ENCODE results near the gene SFXN3.

The SFXN3 gene

DNA sequence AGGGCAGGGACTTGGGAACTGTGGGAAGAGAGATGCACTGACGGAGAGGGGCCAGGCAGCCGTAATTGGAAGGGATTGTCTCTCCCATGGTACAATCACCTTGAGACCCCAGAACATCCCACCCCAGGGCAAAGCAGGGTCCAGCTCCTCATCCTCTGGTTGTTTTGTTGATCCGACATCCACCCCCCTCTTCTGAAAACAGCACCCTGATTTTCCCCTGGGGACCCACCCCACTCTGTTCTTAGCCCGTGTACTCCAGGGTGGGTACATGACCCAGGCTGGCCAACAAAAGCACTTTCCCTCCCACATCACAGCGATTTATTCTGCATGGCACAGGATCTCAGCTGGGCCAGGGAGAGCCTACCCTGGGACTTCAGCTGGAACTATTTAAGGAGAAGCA is 14.2 kb upstream of the SFXN3 start:
- Mint-ChIP-seq H3K27me3 (ENCODE audit: low read depth) (peaks cover 30% of the 10 kb centered on the region), H3K4me1 (ENCODE audit: low read depth) (peaks cover 16% of the 10 kb centered on the region), H3K27ac (no peak overlapping the region), H3K9me3 (no peaks in the 10 kb centered on the region), H3K4me3 (no peak overlapping the region), H3K36me3 (ENCODE audit: low read depth) (no peaks in the 10 kb centered on the region)
- no peak for DNase-seq (ENCODE audit: low spot score)

DNA sequence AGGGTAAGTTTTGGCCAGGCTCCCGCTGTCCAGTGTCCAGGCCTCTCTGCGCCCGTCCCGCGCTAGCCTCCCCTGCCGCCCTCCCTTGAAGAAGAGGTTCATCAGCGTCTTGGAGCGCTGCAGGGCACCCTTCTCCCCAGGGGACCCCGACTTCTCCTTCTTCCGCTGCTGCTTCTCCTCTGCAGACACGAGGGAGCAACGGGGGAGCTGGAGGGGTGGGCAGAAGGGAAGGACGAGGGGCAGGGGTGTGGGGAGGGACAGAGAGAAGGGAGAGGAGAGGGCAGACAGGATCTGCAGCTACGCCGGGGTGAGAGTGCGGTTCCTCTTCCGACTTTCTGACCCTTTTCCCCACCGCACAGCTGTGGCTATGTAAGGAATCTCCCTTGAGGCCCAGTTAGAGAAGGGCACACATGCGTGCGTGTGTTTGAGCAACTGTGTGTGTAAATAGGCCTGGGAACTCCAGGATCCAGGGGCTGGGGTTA is 12.9 kb upstream of the SFXN3 start:
- Mint-ChIP-seq H3K27ac (no peak overlapping the region), H3K9me3 (no peaks in the 10 kb centered on the region), H3K4me1 (ENCODE audit: low read depth) (peaks cover 11% of the 10 kb centered on the region), H3K27me3 (ENCODE audit: low read depth) (peaks cover 30% of the 10 kb centered on the region), H3K4me3 (no peak overlapping the region), H3K36me3 (ENCODE audit: low read depth) (no peaks in the 10 kb centered on the region)
- no peak for DNase-seq (ENCODE audit: low spot score)

DNA sequence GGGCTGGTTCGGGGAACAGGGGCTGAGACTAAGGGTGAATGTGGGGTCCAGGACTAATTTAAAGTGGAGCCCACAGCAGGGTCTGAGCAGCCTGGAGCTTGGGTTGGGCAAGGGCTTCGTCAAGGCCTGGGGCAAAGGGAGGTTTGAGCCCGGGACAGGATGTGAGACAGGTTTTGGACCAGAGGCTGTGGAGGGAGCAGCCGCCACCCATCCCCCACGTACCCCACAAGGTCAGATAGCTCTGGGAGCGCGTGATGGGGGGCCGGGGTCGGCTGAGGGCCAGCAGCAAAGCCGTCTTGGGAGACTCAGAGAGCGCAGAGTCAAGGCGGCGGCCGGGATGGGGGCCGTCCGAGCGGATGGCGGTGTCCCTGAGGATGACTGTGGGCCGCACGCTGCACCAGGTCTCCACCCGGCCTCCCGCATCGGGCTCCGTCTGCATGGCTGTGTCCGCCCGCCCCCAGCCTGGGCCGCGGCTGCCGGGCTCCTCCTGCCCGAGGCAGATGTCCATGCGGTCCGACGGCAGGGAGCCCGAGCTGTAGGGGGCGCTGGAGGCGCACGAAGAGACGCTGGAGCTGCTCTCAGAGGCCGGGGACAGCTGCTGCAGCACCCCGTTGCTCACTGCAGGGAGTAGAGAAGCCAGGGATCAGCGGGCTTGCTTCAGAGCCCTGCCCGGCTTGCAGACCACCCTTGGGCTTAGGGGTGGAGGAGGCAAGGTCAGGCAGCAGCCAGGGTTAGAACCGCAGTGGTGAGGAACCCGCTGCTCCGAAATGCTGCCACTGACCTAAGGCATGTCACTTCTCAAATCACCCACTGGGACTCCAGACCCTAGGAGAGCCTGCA is 12.2 kb upstream of the SFXN3 start:
- Mint-ChIP-seq H3K4me1 (ENCODE audit: low read depth) (peaks cover 9% of the 10 kb centered on the region), H3K27ac (no peak overlapping the region), H3K36me3 (ENCODE audit: low read depth) (no peaks in the 10 kb centered on the region)

DNA sequence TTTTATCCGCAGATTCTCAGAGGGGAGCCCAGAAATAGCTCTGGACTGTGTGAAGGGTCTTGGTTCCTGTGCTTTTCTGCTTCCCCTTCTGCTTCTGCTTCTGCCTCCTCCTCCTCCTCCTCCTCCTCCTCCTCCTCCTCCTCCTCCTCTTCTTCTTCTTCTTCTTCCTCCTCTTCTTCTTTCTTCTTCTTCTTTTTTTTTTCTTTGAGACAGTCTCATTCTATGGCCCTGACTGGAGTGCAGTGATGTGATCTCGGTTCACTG is 11.7 kb upstream of the SFXN3 start:
- Mint-ChIP-seq H3K4me1 (ENCODE audit: low read depth) (peaks cover 6% of the 10 kb centered on the region), H3K27me3 (ENCODE audit: low read depth) (peaks cover 30% of the 10 kb centered on the region), H3K27ac (no peak overlapping the region), H3K4me3 (no peak overlapping the region), H3K36me3 (ENCODE audit: low read depth) (no peaks in the 10 kb centered on the region), H3K9me3 (no peaks in the 10 kb centered on the region)
- no peak for DNase-seq (ENCODE audit: low spot score)

More for the DNA sequence above, 12.2 kb upstream of the SFXN3 start:
- H3K4me3 Mint-ChIP-seq: no peak overlapping the region
- peak; percentile 81 for DNase-seq (ENCODE audit: low spot score)
- H3K9me3 Mint-ChIP-seq: no peaks in the 10 kb centered on the region
- peaks cover 30% of the 10 kb centered on the region for H3K27me3 Mint-ChIP-seq (ENCODE audit: low read depth)

DNA sequence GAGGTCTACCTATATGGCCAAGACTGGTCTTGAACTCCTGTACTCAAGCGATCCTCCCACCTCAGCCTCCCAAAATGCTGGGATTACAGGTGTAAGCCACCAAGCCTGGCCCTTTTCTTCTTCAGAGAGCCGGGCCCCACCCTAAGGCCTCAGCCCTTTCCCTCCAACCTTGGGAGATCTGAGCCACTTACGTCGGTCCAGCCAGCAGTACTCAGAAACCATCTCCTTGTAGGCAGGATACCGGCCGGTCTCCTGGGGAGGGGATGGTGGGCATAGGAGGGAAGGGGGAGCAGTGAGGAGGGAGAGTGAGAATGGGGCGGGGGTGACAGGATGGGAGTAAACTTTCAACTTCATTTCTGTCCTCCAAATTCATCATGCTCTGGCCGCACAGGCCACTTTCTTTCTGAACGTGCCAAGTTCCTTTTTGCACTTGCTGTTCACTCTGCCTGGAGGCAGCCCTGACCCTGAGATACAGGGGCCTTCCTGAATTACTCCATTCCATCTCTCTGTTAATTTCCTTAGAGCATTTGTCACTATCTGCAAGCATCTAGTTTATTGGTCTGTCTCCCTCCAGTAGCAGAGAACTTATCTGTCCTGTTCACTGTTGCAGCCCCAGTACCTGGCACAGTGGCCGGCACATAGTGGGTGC is 10.5 kb upstream of the SFXN3 start:
- H3K36me3 Mint-ChIP-seq (ENCODE audit: low read depth): no peaks in the 10 kb centered on the region
- no peaks in the 10 kb centered on the region for H3K9me3 Mint-ChIP-seq
- H3K27me3 Mint-ChIP-seq (ENCODE audit: low read depth): peaks cover 30% of the 10 kb centered on the region
- no peak overlapping the region for H3K27ac Mint-ChIP-seq
- no peak overlapping the region for H3K4me3 Mint-ChIP-seq
- peaks cover 4% of the 10 kb centered on the region for H3K4me1 Mint-ChIP-seq (ENCODE audit: low read depth)
- DNase-seq (ENCODE audit: low spot score): no peak

DNA sequence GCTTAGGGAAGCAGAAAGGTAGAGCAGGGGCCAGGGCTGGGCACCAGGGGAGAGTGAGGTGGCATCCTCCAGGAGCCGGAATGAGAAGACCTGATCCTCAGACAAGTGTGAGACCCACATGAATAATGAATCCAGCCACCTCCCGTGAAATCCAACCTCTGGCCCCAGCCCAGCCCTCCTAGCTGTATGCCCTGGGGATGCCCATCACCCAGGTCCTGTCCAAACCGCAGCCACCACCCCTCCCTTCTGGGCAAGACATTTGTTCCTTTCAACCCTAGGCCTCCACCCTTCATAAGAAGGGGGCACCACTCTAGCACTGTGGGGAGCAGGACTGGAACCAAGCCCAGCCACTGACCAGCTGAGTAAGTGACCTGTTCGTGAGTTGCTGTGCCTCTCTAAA is 9.8 kb upstream of the SFXN3 start:
- H3K27me3 Mint-ChIP-seq (ENCODE audit: low read depth): peaks cover 28% of the 10 kb centered on the region
- no peak overlapping the region for H3K27ac Mint-ChIP-seq
- no peak overlapping the region for H3K4me3 Mint-ChIP-seq
- DNase-seq (ENCODE audit: low spot score): no peak
- no peaks in the 10 kb centered on the region for H3K9me3 Mint-ChIP-seq
- peaks cover 4% of the 10 kb centered on the region for H3K4me1 Mint-ChIP-seq (ENCODE audit: low read depth)
- no peaks in the 10 kb centered on the region for H3K36me3 Mint-ChIP-seq (ENCODE audit: low read depth)

DNA sequence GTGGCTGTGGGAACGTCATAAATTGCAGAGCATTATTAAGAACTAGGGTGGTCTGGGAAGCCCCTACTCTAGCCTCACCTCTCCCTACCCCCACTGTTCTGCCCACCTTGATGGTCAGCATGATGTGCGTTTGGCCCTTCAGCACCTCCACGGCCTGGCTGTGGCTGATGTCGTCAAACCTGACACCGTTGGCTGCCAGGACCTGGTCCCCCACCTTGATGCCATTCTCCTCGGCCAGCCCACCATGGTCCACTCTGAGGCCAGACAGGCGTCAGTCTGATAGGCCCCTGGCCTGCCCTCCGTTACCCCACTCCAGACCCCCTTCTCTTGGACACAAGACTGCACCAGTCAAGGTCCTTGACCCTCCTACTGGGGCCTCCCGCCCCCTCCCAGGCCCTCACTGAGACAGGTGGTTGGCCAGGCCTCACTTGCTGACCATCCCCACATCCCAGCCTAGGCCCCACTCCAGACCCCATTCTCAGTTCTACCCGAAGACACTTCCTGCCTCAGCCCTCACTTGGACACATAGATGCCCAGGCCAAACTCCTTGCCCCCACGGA is 9.3 kb upstream of the SFXN3 start:
- DNase-seq (ENCODE audit: low spot score): no peak
- Mint-ChIP-seq H3K4me1 (ENCODE audit: low read depth) (peaks cover 4% of the 10 kb centered on the region), H3K9me3 (no peaks in the 10 kb centered on the region), H3K27ac (no peak overlapping the region), H3K27me3 (ENCODE audit: low read depth) (peaks cover 24% of the 10 kb centered on the region), H3K4me3 (no peak overlapping the region), H3K36me3 (ENCODE audit: low read depth) (no peaks in the 10 kb centered on the region)

DNA sequence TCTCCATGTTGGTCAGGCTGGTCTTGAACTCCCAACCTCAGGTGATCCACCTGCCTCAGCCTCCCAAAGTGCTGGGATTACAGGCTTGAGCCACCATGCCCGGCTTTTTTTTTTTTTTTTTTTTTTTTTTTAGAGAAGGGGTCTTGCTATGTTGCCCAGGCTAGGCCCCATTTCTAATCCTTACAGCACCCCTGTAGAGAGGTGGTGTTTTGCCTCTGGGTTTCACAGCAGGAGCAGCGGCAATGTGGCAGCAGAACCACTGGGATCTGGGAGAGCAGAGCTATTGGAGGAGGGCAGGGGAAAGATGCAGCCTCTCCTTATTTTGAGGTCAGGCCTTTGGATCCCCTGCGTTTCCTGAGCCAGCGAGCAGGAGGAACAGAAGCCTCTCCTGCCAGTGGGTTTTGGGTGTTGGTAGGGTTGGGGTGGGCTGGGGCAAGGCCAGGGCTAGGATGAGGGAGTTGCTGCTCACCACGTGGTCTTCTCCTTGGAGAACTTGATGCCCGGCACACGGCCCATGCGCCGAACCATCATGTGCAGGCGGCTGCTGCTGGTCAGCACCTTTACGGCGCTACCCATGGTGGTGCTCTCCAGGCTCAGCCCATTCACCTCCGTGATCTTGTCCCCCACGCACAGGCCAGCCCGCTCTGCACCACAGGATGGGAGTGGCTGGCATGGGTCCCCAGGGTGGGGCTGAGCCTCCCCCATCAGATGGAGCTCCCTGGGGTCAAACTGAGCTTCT is 7.9 kb upstream of the SFXN3 start:
- H3K4me3 Mint-ChIP-seq: no peak overlapping the region
- H3K36me3 Mint-ChIP-seq (ENCODE audit: low read depth): no peaks in the 10 kb centered on the region
- H3K27ac Mint-ChIP-seq: no peak overlapping the region
- no peak for DNase-seq (ENCODE audit: low spot score)
- no peaks in the 10 kb centered on the region for H3K9me3 Mint-ChIP-seq
- H3K27me3 Mint-ChIP-seq (ENCODE audit: low read depth): peaks cover 22% of the 10 kb centered on the region
- H3K4me1 Mint-ChIP-seq (ENCODE audit: low read depth): peaks cover 4% of the 10 kb centered on the region

DNA sequence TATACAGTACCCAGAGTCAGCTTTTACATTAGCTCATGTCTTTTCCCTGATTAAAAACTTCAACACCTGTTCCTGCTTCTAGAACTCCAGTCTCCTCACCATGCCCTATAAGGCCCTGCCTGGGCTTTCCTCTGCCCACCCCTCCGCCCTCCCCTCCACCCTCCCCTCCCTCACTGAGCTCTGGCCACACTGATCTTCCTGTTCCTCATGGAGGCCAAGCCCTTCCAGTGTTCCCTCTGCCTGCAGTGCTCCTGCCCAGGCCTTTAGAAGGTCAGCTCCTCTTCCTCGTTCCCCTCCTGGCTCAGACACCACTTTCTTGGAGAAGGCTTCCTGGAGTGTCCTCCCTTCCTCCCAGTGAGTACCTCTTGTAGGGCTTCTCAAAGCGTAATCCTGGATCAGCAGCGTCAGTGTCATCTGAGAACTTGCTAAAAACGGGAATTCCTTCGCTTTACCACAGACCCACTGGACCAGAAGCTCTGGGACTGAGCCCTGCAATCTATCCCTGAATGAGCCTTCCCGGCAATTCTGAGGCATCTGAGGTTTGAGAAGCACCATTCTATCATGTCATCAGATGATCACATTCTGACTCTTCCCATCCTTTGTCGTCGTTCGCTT is 3.8 kb upstream of the SFXN3 start:
- H3K36me3 Mint-ChIP-seq (ENCODE audit: low read depth): no peaks in the 10 kb centered on the region
- H3K27ac Mint-ChIP-seq: no peak overlapping the region
- H3K9me3 Mint-ChIP-seq: no peaks in the 10 kb centered on the region
- peaks cover 4% of the 10 kb centered on the region for H3K4me1 Mint-ChIP-seq (ENCODE audit: low read depth)
- H3K27me3 Mint-ChIP-seq (ENCODE audit: low read depth): peaks cover 19% of the 10 kb centered on the region
- no peak for DNase-seq (ENCODE audit: low spot score)
- no peak overlapping the region for H3K4me3 Mint-ChIP-seq

DNA sequence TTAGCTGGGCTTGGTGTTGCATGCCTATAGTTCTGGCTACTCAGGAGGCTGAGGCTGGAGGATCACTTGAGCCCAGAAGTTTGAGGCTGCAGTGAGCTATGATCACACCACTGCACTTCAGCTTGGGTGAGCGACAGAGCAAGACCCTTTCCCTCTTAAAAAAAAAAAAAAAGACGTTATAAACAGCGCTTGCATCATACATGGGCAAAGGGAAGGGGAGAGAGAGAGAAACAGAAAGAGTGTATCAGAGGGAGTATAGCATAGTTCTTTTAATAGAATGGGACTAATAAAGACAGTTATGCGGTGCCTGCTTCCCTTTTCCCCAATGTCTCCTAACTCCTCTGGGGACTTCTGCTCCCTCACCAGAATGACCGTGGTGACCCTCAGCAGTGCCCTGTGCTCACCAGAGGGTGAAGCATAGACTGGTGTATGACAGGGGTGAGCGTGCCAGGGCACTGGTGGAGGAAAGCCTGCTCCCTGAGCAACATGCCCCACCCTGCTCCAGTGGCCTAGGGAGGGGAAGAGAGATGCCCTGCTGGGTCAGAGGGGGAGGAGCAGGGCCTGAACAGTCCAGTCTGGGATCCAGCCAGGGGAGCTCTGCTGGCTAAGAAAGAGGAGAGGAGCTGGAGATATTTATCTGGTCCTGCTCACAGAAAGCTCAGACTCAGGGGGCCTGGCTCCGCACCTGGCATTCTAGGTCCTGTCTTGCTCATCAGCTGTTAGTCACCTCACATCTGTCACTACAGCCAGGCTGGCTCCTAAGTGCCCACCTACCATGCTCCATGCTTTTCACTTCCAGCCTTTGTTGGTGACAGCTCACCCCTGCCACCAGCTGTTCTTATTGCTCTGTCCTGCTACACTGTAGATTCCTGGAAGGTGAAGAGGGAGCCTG is 2.3 kb upstream of the SFXN3 start:
- H3K4me1 Mint-ChIP-seq (ENCODE audit: low read depth): peaks cover 16% of the 10 kb centered on the region
- H3K36me3 Mint-ChIP-seq (ENCODE audit: low read depth): no peaks in the 10 kb centered on the region
- no peaks in the 10 kb centered on the region for H3K9me3 Mint-ChIP-seq
- H3K4me3 Mint-ChIP-seq: no peak overlapping the region
- H3K27ac Mint-ChIP-seq: no peak overlapping the region
- DNase-seq (ENCODE audit: low spot score): no peak
- H3K27me3 Mint-ChIP-seq (ENCODE audit: low read depth): peaks cover 19% of the 10 kb centered on the region

DNA sequence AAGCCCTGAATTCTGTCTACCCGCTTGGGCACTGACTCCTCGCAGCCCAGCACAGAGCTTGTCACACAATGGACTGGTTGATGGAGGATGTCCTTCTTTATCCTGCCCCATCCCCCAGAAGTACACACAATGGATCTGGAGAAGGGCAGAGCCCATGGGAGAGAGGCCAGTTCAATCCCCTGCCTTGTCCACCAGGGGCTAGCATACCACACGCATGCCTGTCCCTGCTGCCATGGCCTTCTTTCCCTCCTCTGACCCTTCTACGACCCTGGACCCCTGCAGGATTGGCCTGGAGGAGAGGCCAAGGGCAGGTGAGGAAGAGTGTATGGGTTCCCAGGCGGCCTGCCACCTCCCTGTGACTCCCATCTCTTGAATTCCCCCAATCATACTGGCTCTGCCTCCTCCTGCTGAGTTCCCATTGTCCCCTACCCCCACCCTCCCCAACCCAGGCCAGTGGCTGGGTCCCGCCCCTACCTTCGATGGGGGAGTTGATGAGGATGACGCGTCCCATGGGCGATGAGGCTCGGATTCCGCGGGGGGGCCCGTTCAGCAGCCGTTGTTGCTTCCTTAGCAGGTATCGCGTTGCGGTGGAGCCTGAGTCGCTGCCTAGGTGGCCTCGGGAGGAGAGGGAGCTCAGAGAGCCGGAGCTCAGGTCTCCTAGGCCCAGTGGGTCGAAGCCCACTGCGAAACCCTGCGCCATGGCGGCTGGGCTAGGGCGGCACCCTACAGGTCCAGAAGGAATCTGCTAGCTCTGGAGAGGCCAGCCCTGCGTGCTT is 1.3 kb upstream of the SFXN3 start:
- Mint-ChIP-seq H3K9me3 (no peaks in the 10 kb centered on the region), H3K4me1 (ENCODE audit: low read depth) (peaks cover 18% of the 10 kb centered on the region), H3K36me3 (ENCODE audit: low read depth) (peaks cover 1% of the 10 kb centered on the region), H3K27me3 (ENCODE audit: low read depth) (peaks cover 19% of the 10 kb centered on the region), H3K27ac (no peak overlapping the region), H3K4me3 (no peak overlapping the region)
- no peak for DNase-seq (ENCODE audit: low spot score)

DNA sequence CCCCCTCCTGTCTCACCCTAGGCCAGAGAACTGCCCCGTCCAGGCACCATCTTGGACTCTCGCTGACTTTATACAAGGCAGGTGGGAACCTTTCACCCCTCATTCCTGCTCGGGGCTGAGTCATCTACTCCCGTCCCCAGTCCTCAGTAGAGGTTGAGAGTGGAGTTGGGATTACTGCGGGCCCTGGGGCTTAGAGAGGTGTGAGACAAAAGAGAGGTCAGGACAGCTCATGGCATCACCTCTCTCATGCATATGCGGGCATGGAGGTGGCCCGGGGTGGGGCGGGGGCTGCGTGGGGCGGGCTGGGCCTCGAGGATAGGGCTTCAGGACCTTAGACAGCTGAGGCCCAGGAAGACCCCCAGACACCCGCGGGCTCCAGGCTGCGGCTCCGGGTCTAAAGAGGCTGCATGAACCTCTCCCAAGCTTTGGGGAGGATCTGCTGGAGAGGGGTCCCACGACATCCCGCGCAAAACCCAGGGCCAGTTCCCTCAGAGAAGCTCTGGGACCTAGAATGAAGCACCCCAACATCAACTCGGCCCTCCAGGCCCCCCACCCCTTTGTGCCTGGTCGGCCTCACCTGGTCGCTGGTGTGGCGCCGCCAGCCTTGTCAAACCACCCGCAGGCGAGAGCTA is 422 bp upstream of the SFXN3 start:
- peak overlapping the region; percentile 95 for H3K27ac Mint-ChIP-seq
- peaks cover 19% of the 10 kb centered on the region for H3K27me3 Mint-ChIP-seq (ENCODE audit: low read depth)
- H3K4me1 Mint-ChIP-seq (ENCODE audit: low read depth): peaks cover 20% of the 10 kb centered on the region
- H3K9me3 Mint-ChIP-seq: no peaks in the 10 kb centered on the region
- H3K36me3 Mint-ChIP-seq (ENCODE audit: low read depth): peaks cover 4% of the 10 kb centered on the region
- H3K4me3 Mint-ChIP-seq: peak overlapping the region; percentile 90
- no peak for DNase-seq (ENCODE audit: low spot score)

Data from T-helper 2 cell treated with Interferon-gamma antibody and Interleukin-4, amounts not matched to agents 5 μg/mL and 100 μg/mL, for 36 hours (primary cell).